Measurements from ENCODE around the gene GRAMD1B. TPM values are rescaled to one million over a fixed set of nuclear protein-coding genes. Genes with fewer than 3 reads are reported as not detected.

GRAMD1B gene
- total RNA-seq, 1 donor from 2014 or later = 6.0 TPM

GRCh38 chr11:123624974-123625373 lies 194.9 kb downstream of the GRAMD1B start:
- no peak overlapping the region for H3K4me3 ChIP-seq (ENCODE audit: low read depth, low read length)
- no peak for DNase-seq (ENCODE audit: low read depth)
- TF ChIP-seq CTCF (conservative IDR thresholded peaks at IDR 0.05; ENCODE audit: low read depth, low read length) = no peak

GRCh38 chr11:123628936-123629683 lies 199.0 kb downstream of the GRAMD1B start:
- H3K4me3 ChIP-seq (ENCODE audit: low read depth, low read length) = no peak overlapping the region
- no peak for TF ChIP-seq CTCF (conservative IDR thresholded peaks at IDR 0.05; ENCODE audit: low read depth, low read length)
- no peak for DNase-seq (ENCODE audit: low read depth)

- no peak for DNase-seq (ENCODE audit: low read depth)
- no peak for TF ChIP-seq CTCF (conservative IDR thresholded peaks at IDR 0.05; ENCODE audit: low read depth, low read length)
- no peak overlapping the region for H3K4me3 ChIP-seq (ENCODE audit: low read depth, low read length)
Measured at GRCh38 chr11:123630126-123630608, 200.1 kb downstream of the GRAMD1B start.

GRCh38 chr11:123640029-123640428 lies 210.0 kb downstream of the GRAMD1B start:
- no peak for DNase-seq (ENCODE audit: low read depth)
- TF ChIP-seq CTCF (conservative IDR thresholded peaks at IDR 0.05; ENCODE audit: low read depth, low read length) = no peak
- no peak overlapping the region for H3K4me3 ChIP-seq (ENCODE audit: low read depth, low read length)

- peak; percentile 88 for TF ChIP-seq CTCF (conservative IDR thresholded peaks at IDR 0.05; ENCODE audit: low read depth, low read length)
- DNase-seq (ENCODE audit: low read depth) = no peak
- no peak overlapping the region for H3K4me3 ChIP-seq (ENCODE audit: low read depth, low read length)
Measured at GRCh38 chr11:123640677-123641494, 210.8 kb downstream of the GRAMD1B start.

- no peak for TF ChIP-seq CTCF (conservative IDR thresholded peaks at IDR 0.05; ENCODE audit: low read depth, low read length)
- H3K4me3 ChIP-seq (ENCODE audit: low read depth, low read length) = no peak overlapping the region
- no peak for DNase-seq (ENCODE audit: low read depth)
Measured at GRCh38 chr11:123641495-123641840, 211.4 kb downstream of the GRAMD1B start.
